HG02763 (cell line): ENCODE results near the gene AKT2.

ENCODE experiments used
- ATAC-seq: cut with Tn5 transposase; IDR thresholded peaks from one replicate; pipeline ENCODE4 v1.9.1; 2021; ENCODE audit warnings: mild to moderate bottlenecking, moderate library complexity; ENCODE audit not compliant: unreplicated experiment

The AKT2 gene

GRCh38 chr19:40255619-40256166 lies 29.5 kb downstream of the AKT2 start:
- ATAC-seq: no peak

- no peak for ATAC-seq
Observed at GRCh38 chr19:40254714-40255418, 30.3 kb downstream of the AKT2 start.

- ATAC-seq: no peak
Observed at GRCh38 chr19:40253611-40254092, 31.5 kb downstream of the AKT2 start.

GRCh38 chr19:40252395-40252794 lies 32.8 kb downstream of the AKT2 start:
- no peak for ATAC-seq

GRCh38 chr19:40251991-40252390 lies 33.2 kb downstream of the AKT2 start:
- ATAC-seq: no peak

GRCh38 chr19:40251244-40251643 lies 33.9 kb downstream of the AKT2 start:
- no peak for ATAC-seq

GRCh38 chr19:40249781-40250180 lies 35.4 kb downstream of the AKT2 start:
- ATAC-seq: no peak

GRCh38 chr19:40249201-40249600 lies 35.9 kb downstream of the AKT2 start:
- no peak for ATAC-seq

GRCh38 chr19:40247735-40248262 lies 37.3 kb downstream of the AKT2 start:
- ATAC-seq: no peak

GRCh38 chr19:40247178-40247577 lies 38.0 kb downstream of the AKT2 start:
- ATAC-seq: no peak

GRCh38 chr19:40246292-40247073 lies 38.7 kb downstream of the AKT2 start:
- ATAC-seq: no peak

GRCh38 chr19:40245506-40246128 lies 39.5 kb downstream of the AKT2 start:
- ATAC-seq: no peak

GRCh38 chr19:40244579-40245317 lies 40.4 kb downstream of the AKT2 start:
- ATAC-seq: no peak

GRCh38 chr19:40243181-40243580 lies 42.0 kb downstream of the AKT2 start:
- no peak for ATAC-seq

GRCh38 chr19:40242480-40242879 lies 42.7 kb downstream of the AKT2 start:
- no peak for ATAC-seq

- no peak for ATAC-seq
Observed at GRCh38 chr19:40241809-40242384, 43.2 kb downstream of the AKT2 start.

GRCh38 chr19:40241125-40241808 lies 43.9 kb downstream of the AKT2 start:
- ATAC-seq: no peak

- ATAC-seq: no peak
Observed at GRCh38 chr19:40240332-40240731, 44.8 kb downstream of the AKT2 start.

- no peak for ATAC-seq
Observed at GRCh38 chr19:40239415-40240226, 45.5 kb downstream of the AKT2 start.
